ENCODE data around the gene CASKIN2.
"Not testable (repeated sequence)": the region's sequence is repeated elsewhere in the genome, so short reads cannot be mapped to it uniquely, and the experiment has no call there.

CASKIN2 gene

GRCh38 chr17:75460295-75460694 lies 55.0 kb downstream of the CASKIN2 start:
- DNase-seq (ENCODE audit: low read depth) = no peak

GRCh38 chr17:75459590-75460267 lies 55.6 kb downstream of the CASKIN2 start:
- DNase-seq (ENCODE audit: low read depth) = no peak

- DNase-seq (ENCODE audit: low read depth) = no peak
These were observed 56.1 kb downstream of the CASKIN2 start for GRCh38 chr17:75459246-75459589.

GRCh38 chr17:75457047-75457654 lies 58.2 kb downstream of the CASKIN2 start:
- no peak for DNase-seq (ENCODE audit: low read depth)

GRCh38 chr17:75456417-75457046 lies 58.8 kb downstream of the CASKIN2 start, which contains the start of gene TMEM94:
Gene TMEM94 (plus strand): TSS chr17:75456635. CDS start chr17:75471906, 15,271 bp downstream.
- DNase-seq (ENCODE audit: low read depth) = peak; percentile 79

GRCh38 chr17:75456039-75456416 lies 59.3 kb downstream of the CASKIN2 start:
- no peak for DNase-seq (ENCODE audit: low read depth)

- not testable (repeated sequence) for DNase-seq (ENCODE audit: low read depth)
These were observed 60.7 kb downstream of the CASKIN2 start for GRCh38 chr17:75454672-75455071.

GRCh38 chr17:75454193-75454592 lies 61.1 kb downstream of the CASKIN2 start:
- DNase-seq (ENCODE audit: low read depth) = no peak

GRCh38 chr17:75450270-75450669 lies 65.1 kb downstream of the CASKIN2 start:
- DNase-seq (ENCODE audit: low read depth) = no peak

Data from stimulated activated CD8-positive, alpha-beta memory T cell treated with anti-CD3 and anti-CD28 coated beads, Interleukin-7, amount 100 ng/mL, for 24 hours (primary cell).